ENCODE data around the gene CBR4.

The CBR4 gene

DNA sequence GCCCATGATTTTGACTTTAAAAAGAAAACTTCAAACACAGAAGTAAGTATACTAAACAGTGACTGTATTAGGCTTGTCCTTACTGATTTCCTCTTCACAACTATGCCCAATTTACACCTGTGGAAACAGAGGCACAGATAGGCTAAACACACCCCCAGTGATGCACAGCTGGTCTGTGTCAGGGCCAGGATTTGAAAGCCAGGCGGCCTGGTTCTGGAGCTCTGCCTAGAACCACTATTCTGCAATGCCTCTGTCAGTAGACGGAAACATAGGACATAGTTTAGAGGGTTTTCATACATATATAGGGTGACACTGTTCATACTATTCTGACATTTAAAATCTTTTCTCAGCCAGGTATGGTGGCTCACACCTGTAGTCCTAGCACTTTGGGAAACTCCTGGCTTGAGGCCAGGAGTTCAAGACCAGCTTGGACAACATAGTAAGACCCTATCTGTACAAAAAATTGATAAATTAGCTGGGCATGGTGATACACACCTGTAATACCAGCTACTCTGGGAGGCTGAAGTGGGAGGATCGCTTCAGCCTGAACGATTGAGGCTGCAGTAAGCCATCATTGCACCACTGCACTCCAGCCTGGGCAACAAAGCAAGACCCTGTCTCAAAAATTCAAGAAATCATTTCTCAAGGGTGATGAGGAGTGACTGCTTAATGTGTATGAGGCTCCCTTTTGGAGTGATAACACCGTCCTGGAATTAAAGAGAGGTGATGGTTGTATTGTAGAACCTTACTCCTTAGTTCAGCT is 23.0 kb upstream of the CBR4 start:
- no peak for DNase-seq

DNA sequence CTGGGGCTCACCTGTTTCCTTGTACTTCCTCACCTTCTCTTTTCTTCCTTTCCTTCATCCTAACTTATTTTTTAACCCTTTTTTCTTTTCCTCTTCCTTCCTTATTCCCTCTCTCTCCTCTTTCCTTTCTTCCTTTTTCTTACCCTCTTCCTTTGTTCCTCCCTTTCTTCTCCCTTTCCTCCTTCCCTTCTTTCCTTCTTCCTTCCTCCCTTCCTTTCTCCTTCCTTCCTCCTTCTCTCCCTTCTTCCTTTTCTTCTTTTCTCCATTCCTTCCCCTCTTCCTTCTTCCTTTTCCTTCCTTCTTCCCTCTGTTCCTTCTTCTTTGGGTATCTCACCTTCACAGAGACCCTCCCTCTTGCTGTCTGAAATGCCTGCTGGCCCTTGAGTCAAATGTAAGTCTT is 22.1 kb upstream of the CBR4 start:
- DNase-seq: no peak

DNA sequence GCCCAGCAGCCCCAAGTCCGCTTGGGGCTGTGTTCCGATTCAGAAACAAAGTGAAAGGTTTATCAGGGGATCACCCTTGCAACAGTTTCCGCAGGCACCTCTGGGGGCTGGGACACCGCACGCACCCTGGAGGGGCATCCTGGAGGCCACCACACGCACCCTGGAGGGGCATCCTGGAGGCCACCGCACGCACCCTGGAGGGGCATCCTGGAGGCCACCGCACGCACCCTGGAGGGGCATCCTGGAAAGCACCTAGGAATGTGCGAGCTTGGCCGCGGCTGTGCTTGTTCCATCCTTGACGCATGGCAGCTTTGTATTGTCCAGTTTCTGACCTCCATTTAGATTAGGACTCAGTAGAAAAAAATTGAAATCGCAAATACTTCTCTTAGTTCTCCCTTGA is 21.3 kb upstream of the CBR4 start:
- DNase-seq: no peak

DNA sequence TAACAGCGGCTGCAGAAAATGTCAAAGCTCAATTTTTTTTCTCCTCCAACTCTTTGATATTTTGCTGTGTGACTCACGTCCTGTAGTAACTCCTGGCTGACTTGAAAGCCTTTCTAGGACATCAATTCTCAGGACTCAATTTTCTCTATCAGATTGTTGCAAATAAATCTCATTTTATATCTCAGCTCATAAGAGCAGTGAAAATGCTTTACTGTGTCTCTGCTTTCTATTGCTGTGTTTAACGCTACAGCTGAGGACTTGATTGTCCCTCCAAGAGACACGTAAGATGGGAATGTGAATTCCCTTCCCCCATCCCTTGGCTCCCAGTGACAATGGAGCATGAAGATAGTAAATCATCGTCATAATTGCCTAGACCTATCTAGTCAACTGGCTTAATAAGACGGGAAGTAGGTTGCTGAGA is 20.5 kb upstream of the CBR4 start:
- no peak for DNase-seq

DNA sequence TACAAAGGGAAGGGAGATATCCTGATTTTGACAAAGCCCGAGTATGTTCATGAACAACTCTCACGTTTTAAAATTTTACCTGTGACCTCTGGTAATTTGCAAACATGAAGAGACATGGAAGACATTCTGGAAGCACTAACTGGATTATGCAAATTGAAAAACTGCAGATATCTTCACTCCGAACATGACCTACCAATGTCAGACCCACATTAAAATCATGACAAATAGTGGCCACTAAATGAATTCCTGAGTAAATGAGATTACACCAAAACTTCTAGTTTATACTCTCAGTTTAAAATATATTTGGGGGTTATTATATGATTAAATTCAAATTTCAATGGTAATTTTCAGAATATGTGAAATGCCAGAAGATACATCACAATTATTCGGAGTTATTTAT is 19.9 kb upstream of the CBR4 start:
- no peak for DNase-seq

DNA sequence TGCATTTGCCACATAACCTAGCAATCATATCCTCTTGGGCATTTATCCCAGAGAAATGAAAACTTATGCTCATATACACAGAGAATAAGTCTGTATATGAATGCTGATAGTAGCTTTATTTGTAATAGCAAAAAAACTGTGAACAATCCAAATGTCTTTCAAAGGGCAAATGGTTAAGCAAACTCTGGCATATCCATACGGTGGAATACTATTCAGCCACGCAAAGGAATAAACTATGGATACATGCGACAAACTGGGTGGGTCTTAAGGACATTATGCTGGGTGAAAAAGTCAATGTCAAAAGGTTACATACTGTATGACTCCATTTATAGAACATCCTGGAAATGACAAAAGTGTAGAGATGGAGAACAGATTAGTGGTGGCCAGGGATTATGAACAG is 17.6 kb upstream of the CBR4 start:
- DNase-seq: no peak

DNA sequence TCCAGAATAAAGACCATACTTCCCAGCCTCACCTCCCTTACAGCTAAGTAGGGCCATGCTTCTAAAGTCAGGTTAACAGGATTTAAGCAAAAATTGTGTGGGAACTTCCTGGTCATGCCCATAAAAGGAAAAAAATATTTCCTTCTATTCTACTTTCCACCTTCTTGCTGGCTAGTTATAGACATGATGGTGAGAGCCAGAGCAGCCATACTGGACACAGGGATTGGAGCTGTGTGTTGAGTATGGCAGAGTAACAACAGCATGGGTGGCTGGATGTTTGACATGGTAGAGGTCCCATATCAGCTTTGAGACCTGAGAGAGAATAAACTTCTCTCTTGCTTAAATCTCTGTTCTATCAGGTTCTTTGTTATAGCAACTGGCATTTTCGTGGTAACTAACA is 15.1 kb upstream of the CBR4 start:
- DNase-seq: no peak

DNA sequence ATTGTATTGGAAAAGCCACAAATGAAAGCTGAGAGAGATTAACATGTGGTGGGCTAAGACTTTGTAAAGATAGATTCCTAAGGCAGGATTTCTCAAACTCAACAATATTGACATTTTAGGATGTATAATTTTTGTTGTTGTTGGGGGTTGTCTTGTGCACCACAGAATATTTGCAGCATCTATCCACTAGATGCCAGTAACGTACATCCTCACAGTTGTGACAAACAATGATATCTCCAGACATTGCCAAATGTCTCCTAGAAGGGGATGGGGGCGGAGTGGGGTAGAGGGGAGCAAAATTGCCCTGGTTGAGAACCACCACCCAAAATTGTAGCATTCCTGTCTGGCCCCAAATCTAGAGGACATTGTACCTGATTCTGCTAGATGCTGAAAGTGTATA is 14.7 kb upstream of the CBR4 start:
- peak; percentile 31 for DNase-seq

DNA sequence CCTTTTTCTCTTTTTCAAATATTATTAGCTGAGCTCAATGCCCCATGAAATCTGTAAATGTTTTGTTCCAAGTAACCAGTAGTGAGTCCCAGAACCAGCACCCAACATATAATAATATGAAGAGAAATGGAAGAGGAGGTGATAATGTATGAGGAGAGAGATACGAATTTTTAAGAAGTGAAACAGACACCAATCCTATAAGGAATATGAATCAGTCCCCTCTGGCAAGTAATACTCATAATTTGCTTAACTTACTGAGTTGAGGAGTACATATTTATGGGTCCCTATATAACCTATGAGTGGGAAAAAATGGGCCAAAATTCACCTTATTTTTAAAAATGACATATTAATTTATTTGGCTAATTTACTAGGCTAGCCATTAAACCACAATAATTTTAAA is 8.4 kb upstream of the CBR4 start:
- no peak for DNase-seq

DNA sequence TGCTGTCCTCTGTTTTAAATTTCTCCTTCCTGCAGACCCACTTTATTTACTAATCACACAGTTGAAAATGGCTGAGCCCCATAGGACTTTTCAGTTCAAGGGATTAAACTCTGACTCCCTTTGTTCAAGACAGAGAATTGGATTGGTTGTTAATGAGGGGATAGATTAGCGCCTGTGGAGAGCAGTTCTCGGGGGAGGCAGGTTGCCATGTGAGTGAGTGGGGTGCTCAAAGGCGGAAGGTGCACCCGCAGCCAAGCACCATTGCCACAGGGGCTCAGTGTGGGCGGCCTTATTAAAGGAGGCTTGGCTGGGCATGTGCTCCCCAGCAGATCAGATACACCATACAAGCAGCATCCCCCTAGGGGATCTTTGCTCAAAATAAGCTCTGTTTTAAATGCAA is 7.9 kb upstream of the CBR4 start:
- DNase-seq: peak; percentile 74

DNA sequence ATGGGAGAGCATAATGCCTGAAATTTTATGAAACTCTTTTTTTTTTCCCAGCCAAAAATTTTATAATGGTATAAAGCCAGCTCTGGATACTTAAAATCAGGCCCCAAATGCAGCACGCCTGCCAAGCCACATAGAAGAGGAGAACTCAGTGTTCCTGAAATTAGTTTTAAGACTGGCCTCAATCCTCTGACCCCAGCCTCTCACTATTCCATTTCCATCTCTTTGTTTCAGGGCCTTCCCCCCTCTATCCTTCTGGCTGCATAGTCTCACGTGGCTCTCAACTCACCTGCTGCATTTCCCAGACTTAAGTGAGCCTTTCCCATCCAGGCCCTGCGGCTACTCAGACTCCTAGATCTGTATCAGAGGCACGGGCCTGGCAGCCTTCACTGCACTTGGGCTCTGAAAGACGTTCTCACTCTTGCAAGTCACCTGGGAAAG is 5.2 kb upstream of the CBR4 start:
- DNase-seq: no peak

DNA sequence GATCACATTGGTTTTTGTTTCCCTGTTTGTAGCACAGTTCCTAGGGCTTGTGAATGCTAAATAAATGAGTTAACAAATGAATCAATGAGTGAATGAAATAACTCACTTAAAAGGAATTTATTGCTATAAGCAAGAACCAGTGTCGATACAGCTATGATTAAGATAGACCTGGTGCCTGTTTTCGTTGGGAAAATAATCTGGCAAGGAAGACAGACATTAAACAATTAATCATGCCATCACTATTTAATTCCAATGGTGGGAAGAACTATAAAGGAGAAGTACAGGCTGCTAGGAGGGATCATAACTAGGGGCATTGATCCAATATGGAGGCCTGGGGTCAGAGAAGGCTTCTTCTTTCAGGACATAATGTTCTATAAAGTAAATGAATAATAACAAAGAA is 4.5 kb upstream of the CBR4 start:
- no peak for DNase-seq

DNA sequence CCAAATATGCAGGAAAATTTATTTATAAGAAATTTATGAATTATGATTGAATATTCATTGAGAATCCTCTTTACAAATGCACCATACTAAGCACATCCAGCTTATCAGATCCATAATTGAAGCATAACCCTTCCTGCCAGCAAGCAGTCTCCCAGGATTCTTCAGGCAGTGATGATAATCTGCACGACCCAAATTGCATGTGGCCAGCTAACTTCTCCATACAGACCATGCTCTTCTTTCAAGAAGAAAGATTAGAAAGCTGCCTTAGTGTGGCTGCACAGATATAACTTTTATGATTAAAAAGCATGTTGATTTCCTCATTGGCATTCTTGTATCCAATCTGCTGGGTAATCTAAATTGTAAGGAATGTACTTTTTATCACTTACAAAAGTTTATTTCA is 3.3 kb upstream of the CBR4 start:
- DNase-seq: no peak

DNA sequence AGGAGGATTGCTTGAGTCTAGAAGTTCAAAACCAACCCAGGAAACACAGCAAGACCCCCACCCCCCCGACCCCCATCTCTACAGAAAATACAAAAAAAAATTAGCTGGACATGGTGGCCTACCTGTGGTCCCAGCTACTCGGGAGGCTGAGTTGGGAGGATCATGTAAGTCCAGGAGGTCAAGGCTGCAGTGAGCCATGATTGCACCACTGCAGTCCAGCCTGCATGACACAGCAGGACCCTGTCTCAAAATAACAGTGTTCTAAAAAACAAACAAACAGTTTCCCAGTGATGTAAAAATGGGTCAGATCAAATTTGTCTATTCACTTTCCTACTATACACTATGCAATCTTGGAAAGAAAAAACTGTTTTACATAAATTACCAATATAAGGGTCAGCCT is 2.0 kb upstream of the CBR4 start:
- no peak for DNase-seq

DNA sequence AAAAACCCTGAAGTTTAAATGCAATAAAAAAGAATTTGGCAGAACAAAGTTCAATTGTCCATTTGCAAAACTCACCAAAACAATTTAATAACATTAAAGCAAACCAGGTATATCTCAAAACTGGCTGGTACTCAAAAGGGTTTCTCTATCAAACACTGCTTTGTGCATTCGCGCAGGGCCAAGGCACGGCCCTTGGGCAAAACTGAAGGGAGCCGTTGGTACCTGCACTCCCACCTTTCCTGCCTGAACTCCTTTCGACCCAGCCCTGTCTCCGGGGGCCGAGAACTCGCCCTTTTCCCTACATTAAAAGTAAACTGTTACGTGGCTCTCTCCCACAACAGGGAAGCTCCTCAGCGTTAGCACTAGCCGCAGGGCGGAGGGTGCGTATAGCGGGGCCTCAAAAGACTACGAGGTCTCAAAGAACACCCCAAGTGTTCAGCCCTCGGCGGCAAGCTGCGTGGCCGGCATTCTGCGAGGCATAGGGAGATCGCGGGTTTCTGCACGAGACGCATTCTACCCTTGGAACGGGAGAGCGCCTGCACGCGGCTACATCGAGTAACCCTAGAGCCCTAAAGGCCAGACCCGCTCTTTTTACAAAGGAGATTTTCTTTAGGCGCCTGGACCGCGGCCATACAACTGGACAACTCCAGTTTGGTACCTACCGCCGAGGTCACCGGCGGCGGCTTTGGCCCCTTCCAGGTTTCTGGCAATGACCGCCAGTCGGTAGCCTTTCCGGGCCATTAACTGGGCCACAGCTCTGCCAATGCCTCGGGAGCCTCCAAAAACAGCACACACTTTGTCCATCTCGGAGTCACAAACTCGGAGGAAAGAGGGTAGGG is 550 bp downstream of the CBR4 start:
- DNase-seq: peak; percentile 69

DNA sequence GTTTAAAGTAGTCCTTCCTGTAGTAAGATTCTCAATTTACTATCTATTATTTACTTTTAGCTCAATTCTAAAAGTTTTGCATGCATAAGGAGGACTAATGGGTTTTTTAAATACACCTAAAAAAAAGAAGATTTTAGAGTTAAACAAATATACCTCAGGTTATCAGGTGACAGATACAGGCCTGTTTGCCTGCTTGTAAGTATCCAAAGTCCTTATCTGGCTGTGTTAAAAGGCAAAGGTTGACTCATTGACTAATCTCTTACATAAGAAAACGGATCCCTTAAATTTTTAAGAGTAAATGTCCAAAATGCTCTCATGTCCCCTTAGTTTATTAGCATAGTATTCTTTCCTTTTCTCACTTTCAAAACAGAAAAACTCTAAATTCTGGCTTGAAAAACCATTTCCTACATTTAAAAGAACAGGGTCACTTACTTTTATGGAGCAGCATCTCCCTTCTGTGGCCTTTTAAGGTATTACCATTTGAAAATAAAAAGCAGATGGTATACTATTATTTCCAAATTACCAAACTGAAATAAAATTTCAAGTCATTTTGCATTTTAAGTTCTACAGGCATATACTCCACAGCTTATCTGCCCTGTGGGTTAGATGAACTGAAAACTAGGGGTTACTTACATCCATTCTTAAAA is 4.5 kb downstream of the CBR4 start:
- DNase-seq: no peak

DNA sequence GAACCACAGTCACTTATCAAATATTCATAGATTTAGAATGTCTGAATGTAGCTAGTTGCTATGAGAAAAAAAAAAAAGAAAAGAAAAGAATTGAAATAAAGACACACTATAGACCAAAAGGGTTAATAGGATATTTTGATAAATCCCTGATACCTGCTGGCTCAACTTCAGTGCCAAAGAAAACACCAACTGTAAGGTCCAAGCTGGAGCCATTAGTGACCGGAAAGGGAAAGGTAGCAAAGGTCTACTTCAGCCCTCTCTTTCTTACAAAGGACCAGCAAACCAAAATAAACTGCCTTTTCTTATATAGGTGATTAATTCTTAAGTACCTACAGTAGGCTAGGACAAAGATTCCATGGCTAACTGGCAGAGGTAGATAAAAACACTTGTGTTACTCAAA is 9.7 kb downstream of the CBR4 start:
- no peak for DNase-seq

DNA sequence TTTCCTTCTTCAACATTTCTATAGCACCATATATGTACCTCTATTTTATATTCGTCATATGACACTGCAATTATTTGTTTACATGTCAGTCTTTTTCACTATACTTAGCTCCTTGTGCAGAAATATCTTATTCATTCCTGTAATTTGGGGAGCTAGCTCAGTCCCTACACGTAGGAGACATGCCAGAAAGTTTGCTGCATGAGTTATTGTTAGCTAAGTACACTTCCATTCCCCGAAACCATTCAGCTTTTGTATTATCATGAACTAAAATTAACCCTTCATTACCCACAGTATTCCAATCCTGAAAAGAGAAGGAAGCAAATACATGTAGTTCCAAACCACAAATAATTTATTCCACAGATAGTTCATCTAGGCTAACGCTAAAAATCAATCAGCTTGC is 10.2 kb downstream of the CBR4 start:
- DNase-seq: no peak

DNA sequence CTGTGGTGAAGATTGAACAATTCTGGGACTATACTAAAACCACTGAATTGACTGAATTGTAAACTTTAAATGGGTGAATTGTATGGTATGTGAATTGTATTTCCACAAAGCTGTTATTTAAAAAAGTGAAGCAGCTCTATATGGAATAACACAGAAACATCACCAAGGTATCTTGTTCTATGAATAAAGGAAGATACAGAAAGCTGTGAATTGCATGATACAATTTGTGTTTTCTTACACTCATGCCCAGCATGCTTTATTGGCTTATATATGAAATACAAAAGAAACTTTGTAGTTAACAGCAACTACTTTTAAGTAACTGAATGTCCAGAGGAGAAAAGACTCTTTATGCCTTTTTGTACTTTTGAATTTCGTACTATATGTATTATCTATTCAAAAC is 11.5 kb downstream of the CBR4 start:
- no peak for DNase-seq

DNA sequence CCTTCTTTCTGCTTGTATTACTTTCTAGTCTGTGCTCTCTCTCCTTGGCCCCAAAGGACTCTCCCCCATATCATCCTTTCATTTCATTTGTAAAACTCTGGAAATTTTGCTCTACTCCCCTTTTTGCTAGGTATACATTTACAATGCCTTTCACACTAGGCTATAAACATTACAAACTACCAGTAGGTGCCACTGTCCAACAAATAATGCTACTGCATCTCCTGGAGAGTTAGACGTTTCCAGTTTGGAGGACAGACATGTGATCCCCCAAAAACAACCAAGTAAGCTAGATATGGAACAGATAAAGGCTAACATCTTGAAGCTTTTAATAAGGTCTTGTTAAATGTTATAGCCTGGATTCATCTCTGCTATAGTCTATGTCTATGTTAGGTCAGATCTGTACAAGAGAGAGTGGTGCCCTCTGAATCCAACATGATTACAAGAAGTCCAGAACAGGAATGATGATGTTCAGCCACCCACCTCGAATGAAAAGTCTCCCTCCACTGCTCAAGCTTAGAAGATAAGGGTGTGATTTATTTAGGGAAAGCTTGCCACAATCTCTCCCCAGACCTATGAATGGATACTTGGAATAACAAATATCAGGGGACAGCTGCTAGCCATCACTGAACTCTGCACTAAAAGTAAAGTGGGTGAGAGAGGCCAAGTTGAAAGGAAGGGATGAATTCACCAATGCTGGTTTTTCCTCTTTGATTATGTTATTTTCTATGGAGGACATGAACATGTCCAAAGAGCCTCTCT is 14.3 kb downstream of the CBR4 start:
- no peak for DNase-seq

DNA sequence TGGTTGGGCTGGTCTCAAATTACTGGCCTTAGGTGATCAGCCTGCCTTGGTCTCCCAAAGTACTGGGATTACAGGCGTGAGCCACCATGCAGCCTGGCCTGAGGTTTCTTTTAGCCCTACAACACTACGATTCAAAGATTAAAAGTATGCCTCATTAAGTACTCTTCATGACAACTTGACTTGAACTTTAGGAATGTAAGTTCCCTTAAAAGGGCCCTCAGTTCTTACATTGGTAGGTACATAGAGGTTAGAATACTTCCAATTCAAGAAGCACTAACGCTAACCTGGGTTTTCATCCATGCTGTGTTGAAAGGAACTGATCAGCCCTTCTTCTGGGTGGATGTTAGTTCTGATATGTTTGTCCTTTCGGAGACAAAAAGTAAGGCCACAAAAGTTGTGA is 15.1 kb downstream of the CBR4 start:
- DNase-seq: no peak

DNA sequence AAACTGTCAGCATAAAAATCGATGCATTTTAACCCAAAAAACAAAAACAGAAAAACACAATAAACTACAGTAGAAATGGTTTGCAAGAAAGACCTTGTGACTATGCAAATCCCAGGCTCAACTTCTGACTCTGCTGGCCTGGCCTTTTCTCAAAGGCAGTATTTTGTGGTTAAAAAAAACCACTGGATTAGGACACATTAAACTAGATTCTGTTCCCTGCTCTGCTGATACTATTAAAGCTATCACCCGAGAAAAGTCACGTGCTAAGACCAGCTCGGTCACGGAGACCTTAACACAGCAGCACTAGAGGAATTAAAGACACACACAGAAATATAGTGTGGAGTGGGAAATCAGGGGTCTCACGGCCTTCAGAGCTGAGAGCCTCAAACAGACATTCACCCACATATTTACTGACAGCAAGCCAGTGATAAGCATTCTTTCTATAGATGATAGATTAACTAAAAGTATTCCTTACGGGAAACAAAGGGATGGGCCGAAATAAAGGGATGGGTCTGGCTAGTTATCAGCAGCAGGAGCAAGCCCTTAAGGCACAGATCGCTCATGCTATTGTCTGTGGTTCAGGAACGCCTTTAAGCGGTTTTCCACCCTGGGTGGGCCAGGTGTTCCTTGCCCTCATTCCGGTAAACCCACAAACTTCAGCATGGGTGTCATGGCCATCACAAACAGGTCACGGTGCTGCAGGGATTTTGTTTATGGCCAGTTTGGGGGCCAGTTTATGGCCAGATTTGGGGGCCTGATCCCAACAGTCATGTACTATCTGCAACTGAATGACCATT is 16.1 kb downstream of the CBR4 start:
- DNase-seq: no peak
